ENCODE results near the gene ACAT1. TPM values are rescaled to one million over a fixed set of nuclear protein-coding genes. Genes with fewer than 3 reads are reported as not detected.

ACAT1 gene
- polyA plus RNA-seq, 2 of the 4 experiments (the other 2 are of a cell fraction): 112 to 119 TPM

GRCh38 chr11:108196901-108197300 is 75.5 kb downstream of the ACAT1 start (continued):
- TF ChIP-seq ELK1 (IDR thresholded peaks at IDR 0.05; ENCODE audit: low read depth, low read length) (no peak), MYC (IDR thresholded peaks at IDR 0.05; ENCODE audit: borderline replicate concordance, low read length) (no peak)

Small RNA genes lying within 50 kb of the gene (small RNA-seq; reads per million reads assigned to genes)
- gene RF00019: 0 reads per million in 6 experiments

Other genes with a start within 250 kb of the ACAT1 start
- 0.94 and 1.1 TPM in 2 replicates for gene RAB39A, start 193.1 kb upstream of the ACAT1 start, polyA plus RNA-seq (2011; rRNA removed)
- gene RAB39A, start 193.1 kb upstream of the ACAT1 start, polyA plus RNA-seq (2017; fragmentation: RNase III; extraction: RNeasy Plus Mini Kit Qiagen cat#74134 plus additional on column Dnase treatment): 0.42 to 1.1 TPM (median 0.93 TPM) in 3 replicates
- 14.4 and 24.3 TPM in 2 replicates for gene CUL5, start 112.7 kb upstream of the ACAT1 start, polyA plus RNA-seq (2011; rRNA removed)
- 9.5 to 9.7 TPM (median 9.7 TPM) in 3 replicates for gene CUL5, start 112.7 kb upstream of the ACAT1 start, polyA plus RNA-seq (2017; fragmentation: RNase III; extraction: RNeasy Plus Mini Kit Qiagen cat#74134 plus additional on column Dnase treatment)
- 8.0 and 9.3 TPM in 2 replicates for gene NPAT, start 101.1 kb downstream of the ACAT1 start, polyA plus RNA-seq (2011; rRNA removed)
- gene NPAT, start 101.1 kb downstream of the ACAT1 start, polyA plus RNA-seq (2017; fragmentation: RNase III; extraction: RNeasy Plus Mini Kit Qiagen cat#74134 plus additional on column Dnase treatment): 3.8 to 4.8 TPM (median 4.6 TPM) in 3 replicates
- 30.5 and 40.4 TPM in 2 replicates for gene ATM, start 101.5 kb downstream of the ACAT1 start, polyA plus RNA-seq (2011; rRNA removed)
- gene ATM, start 101.5 kb downstream of the ACAT1 start, polyA plus RNA-seq (2017; fragmentation: RNase III; extraction: RNeasy Plus Mini Kit Qiagen cat#74134 plus additional on column Dnase treatment): 13.5 to 15.6 TPM (median 14.7 TPM) in 3 replicates